H9 (cell line): ENCODE results near the gene PCSK2. TPM values are rescaled to one million over a fixed set of nuclear protein-coding genes. Genes with fewer than 3 reads are reported as not detected.

ENCODE experiments used
- DNase-seq: peaks from one replicate; pipeline ENCODE4 v3.0.0-alpha.2; 2017
- H2AFZ ChIP-seq: one replicate; pipeline ENCODE4 v1.6.1; 2013; ENCODE audit warnings: mild to moderate bottlenecking, low read length, control low read depth, moderate library complexity
- H2AK5ac ChIP-seq: 2 replicates; pipeline ENCODE4 v1.6.1; 2013; ENCODE audit warnings: low read length, control low read depth, mixed read lengths; ENCODE audit not compliant: insufficient read length
- H2BK120ac ChIP-seq: one replicate; pipeline ENCODE4 v1.6.1; 2013; ENCODE audit warnings: low read depth, mild to moderate bottlenecking, low read length, control low read depth, inconsistent platforms; ENCODE audit not compliant: poor library complexity, severe bottlenecking
- H2BK12ac ChIP-seq: 2 replicates; pipeline ENCODE4 v1.6.1; 2013; ENCODE audit warnings: low read length, control low read depth, mixed read lengths, low read depth; ENCODE audit not compliant: insufficient read length
- H2BK15ac ChIP-seq: 2 replicates; pipeline ENCODE4 v1.6.1; 2013; ENCODE audit warnings: low read depth, low read length, control low read depth
- H2BK20ac ChIP-seq: one replicate; pipeline ENCODE4 v1.6.1; 2013; ENCODE audit warnings: low read depth, mild to moderate bottlenecking, low read length, control low read depth, inconsistent platforms; ENCODE audit not compliant: poor library complexity, severe bottlenecking
- H2BK5ac ChIP-seq: 2 replicates; pipeline ENCODE4 v1.6.1; 2013; ENCODE audit warnings: low read length, control low read depth, mixed read lengths; ENCODE audit not compliant: insufficient read length
- H3K14ac ChIP-seq: 2 replicates; pipeline ENCODE4 v1.6.1; 2013; ENCODE audit warnings: low read length, control low read depth; ENCODE audit not compliant: insufficient read depth
- H3K18ac ChIP-seq: 2 replicates; pipeline ENCODE4 v1.6.1; 2013; ENCODE audit warnings: low read depth, mild to moderate bottlenecking, mixed read lengths, low read length, control low read depth; ENCODE audit not compliant: insufficient read length
- H3K23ac ChIP-seq: 2 replicates; pipeline ENCODE4 v1.6.1; 2013; ENCODE audit warnings: low read length, control low read depth, mixed read lengths, low read depth; ENCODE audit not compliant: insufficient read length
- H3K23me2 ChIP-seq: 2 replicates; pipeline ENCODE4 v1.6.1; 2013; ENCODE audit warnings: low read depth, mild to moderate bottlenecking, mixed read lengths, low read length, control low read depth; ENCODE audit not compliant: insufficient read length, poor library complexity, severe bottlenecking
- H3K27ac ChIP-seq: 2 replicates; pipeline ENCODE4 v1.5.1; 2013; ENCODE audit warnings: low read length, control low read depth, mixed read lengths, low read depth; ENCODE audit not compliant: insufficient read length
- H3K27me3 ChIP-seq: 2 replicates; pipeline ENCODE4 v1.6.1; 2013; ENCODE audit warnings: low read length, control low read depth, inconsistent platforms; ENCODE audit not compliant: insufficient read depth
- H3K4ac ChIP-seq: 2 replicates; pipeline ENCODE4 v1.6.1; 2013; ENCODE audit warnings: low read depth, mild to moderate bottlenecking, control low read depth, inconsistent platforms, low read length, moderate library complexity
- H3K4me1 ChIP-seq: 2 replicates; pipeline ENCODE4 v1.6.1; 2013; ENCODE audit warnings: low read length, control low read depth, inconsistent platforms; ENCODE audit not compliant: insufficient read depth
- H3K4me2 ChIP-seq: 2 replicates; pipeline ENCODE4 v1.6.1; 2013; ENCODE audit warnings: low read length, control low read depth, mixed read lengths; ENCODE audit not compliant: insufficient read length, insufficient read depth
- H3K56ac ChIP-seq: 2 replicates; pipeline ENCODE4 v1.6.1; 2013; ENCODE audit warnings: low read depth, mild to moderate bottlenecking, mixed read lengths, low read length, control low read depth; ENCODE audit not compliant: insufficient read length
- H3K79me1 ChIP-seq: 2 replicates; pipeline ENCODE4 v1.6.1; 2013; ENCODE audit warnings: low read depth, mild to moderate bottlenecking, moderate library complexity, low read length, control low read depth, inconsistent platforms; ENCODE audit not compliant: insufficient read depth, poor library complexity, severe bottlenecking
- H3K79me2 ChIP-seq: 2 replicates; pipeline ENCODE4 v1.6.1; 2013; ENCODE audit warnings: low read length, control low read depth, inconsistent platforms; ENCODE audit not compliant: insufficient read depth
- H3K9ac ChIP-seq: 2 replicates; pipeline ENCODE4 v1.6.1; 2013; ENCODE audit warnings: low read length, control low read depth, mixed read lengths; ENCODE audit not compliant: insufficient read length; ENCODE audit errors: extremely low read depth
- H3K9me3 ChIP-seq: one replicate; pipeline ENCODE4 v1.6.1; 2013; ENCODE audit warnings: low read depth, low read length, inconsistent platforms; ENCODE audit not compliant: control insufficient read depth
- H3T11ph ChIP-seq: one replicate; pipeline ENCODE4 v1.6.1; 2013; ENCODE audit warnings: mild to moderate bottlenecking, low read length, control low read depth, inconsistent platforms
- H4K20me1 ChIP-seq: one replicate; pipeline ENCODE4 v1.6.1; 2013; ENCODE audit not compliant: control insufficient read depth, insufficient read length, insufficient read depth
- H4K5ac ChIP-seq: 2 replicates; pipeline ENCODE4 v1.6.1; 2013; ENCODE audit warnings: low read depth, mild to moderate bottlenecking, mixed read lengths, low read length, control low read depth; ENCODE audit not compliant: insufficient read length
- H4K8ac ChIP-seq: replicated peaks from 2 replicates; pipeline ENCODE4 v1.6.1; 2013; ENCODE audit warnings: low read length, control low read depth, mixed read lengths, low read depth; ENCODE audit not compliant: insufficient read length
- H4K91ac ChIP-seq: 2 replicates; pipeline ENCODE4 v1.6.1; 2013; ENCODE audit warnings: low read depth, mild to moderate bottlenecking, moderate library complexity, mixed read lengths, low read length, control low read depth; ENCODE audit not compliant: insufficient read length
- H3K27ac Mint-ChIP-seq, 3 experiments: 2 replicates in 2 of 3; 3 replicates in 1 of 3; pipeline ENCODE4 v1.8.0; 2020 to 2021; ENCODE audit warnings: mixed read lengths in 3 of 3, mild to moderate bottlenecking in 1 of 3, moderate library complexity in 1 of 3
- H3K27me3 Mint-ChIP-seq: 2 replicates; pipeline ENCODE4 v1.8.0; 2021; ENCODE audit warnings: low read depth, mild to moderate bottlenecking, moderate library complexity, mixed read lengths
- H3K36me3 Mint-ChIP-seq, 3 experiments: 2 replicates in 2 of 3; 3 replicates in 1 of 3; pipeline ENCODE4 v1.8.0; 2020 to 2021; ENCODE audit warnings: low read depth in 3 of 3, mixed read lengths in 3 of 3; ENCODE audit not compliant: insufficient read depth in 1 of 3
- H3K4me1 Mint-ChIP-seq, 2 experiments: 2 replicates each; pipeline ENCODE4 v1.8.0; 2020; ENCODE audit warnings: mixed read lengths in 2 of 2
- H3K4me3 Mint-ChIP-seq, 2 experiments: 2 replicates in 1 of 2; 3 replicates in 1 of 2; pipeline ENCODE4 v1.8.0; 2020 to 2021; ENCODE audit warnings: mild to moderate bottlenecking in 2 of 2, mixed read lengths in 2 of 2, moderate library complexity in 1 of 2
- H3K9me3 Mint-ChIP-seq, 2 experiments: 2 replicates in 1 of 2; 3 replicates in 1 of 2; pipeline ENCODE4 v1.8.0; 2020; ENCODE audit warnings: mild to moderate bottlenecking in 2 of 2, mixed read lengths in 2 of 2, moderate library complexity in 1 of 2
- WGBS: extraction: QIAGEN DNeasy Blood & Tissue Kit; methylation state at CpG from one replicate; pipeline ENCODE4 v1.1.7; 2013; ENCODE audit warnings: missing lambda C conversion rate, low lambda C conversion rate, mixed read lengths; ENCODE audit not compliant: insufficient read length; ENCODE audit errors: extremely low coverage; 5-methylcytosine and 5-hydroxymethylcytosine counted together
- total RNA-seq: library from RNA; stranded (reverse); gene quantifications from 2 replicates; pipeline ENCODE4 v1.2.1, GENCODE V29; 2021
- TF ChIP-seq, protein P1 (sequence below): fragments of 200-600 bp; sonication (generic); conservative IDR thresholded peaks from 3 replicates; pipeline ENCODE4 v1.8.0; 2021; ENCODE audit warnings: antibody characterized with exemption, mild to moderate bottlenecking

The PCSK2 gene
- total RNA-seq, 1 experiment from 2014 or later = 2.8 TPM

- Histone ChIP-seq H3K56ac (no peak overlapping the region), H2AFZ (no peak overlapping the region)
Observed at GRCh38 chr20:17364681-17365080, 137.8 kb downstream of the PCSK2 start.

More at GRCh38 chr20:17364681-17365080, 137.8 kb downstream of the PCSK2 start:
- no peaks in the 10 kb centered on the region for H3K9me3 ChIP-seq
- no peak overlapping the region for H3K27ac Mint-ChIP-seq
- no peaks in the 10 kb centered on the region for H3K36me3 Mint-ChIP-seq
- no CpG with 5 or more reads among the region's 4 CpGs for WGBS
- no peaks in the 10 kb centered on the region; the same call in 1 of the 2 replicates for H3K27me3 Mint-ChIP-seq
- H3K4me1 Mint-ChIP-seq = no peaks in the 10 kb centered on the region
- TF ChIP-seq, protein P1, sequence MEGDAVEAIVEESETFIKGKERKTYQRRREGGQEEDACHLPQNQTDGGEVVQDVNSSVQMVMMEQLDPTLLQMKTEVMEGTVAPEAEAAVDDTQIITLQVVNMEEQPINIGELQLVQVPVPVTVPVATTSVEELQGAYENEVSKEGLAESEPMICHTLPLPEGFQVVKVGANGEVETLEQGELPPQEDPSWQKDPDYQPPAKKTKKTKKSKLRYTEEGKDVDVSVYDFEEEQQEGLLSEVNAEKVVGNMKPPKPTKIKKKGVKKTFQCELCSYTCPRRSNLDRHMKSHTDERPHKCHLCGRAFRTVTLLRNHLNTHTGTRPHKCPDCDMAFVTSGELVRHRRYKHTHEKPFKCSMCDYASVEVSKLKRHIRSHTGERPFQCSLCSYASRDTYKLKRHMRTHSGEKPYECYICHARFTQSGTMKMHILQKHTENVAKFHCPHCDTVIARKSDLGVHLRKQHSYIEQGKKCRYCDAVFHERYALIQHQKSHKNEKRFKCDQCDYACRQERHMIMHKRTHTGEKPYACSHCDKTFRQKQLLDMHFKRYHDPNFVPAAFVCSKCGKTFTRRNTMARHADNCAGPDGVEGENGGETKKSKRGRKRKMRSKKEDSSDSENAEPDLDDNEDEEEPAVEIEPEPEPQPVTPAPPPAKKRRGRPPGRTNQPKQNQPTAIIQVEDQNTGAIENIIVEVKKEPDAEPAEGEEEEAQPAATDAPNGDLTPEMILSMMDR = no peak
- H4K20me1 ChIP-seq = no peaks in the 10 kb centered on the region
- no peak overlapping the region for H3K27ac ChIP-seq
- H3K4me3 Mint-ChIP-seq = no peak overlapping the region
- no peak for DNase-seq
- no peaks in the 10 kb centered on the region for H3K23me2 ChIP-seq
- H3K79me1 ChIP-seq = no peaks in the 10 kb centered on the region
- H3K27me3 ChIP-seq = no peaks in the 10 kb centered on the region; the same call in 1 of the 2 replicates
- H2AK5ac ChIP-seq = no peak overlapping the region
- no peak overlapping the region for H4K8ac ChIP-seq
- H2BK15ac ChIP-seq = no peak overlapping the region
- H2BK12ac ChIP-seq = no peak overlapping the region
- H3K4ac ChIP-seq = no peak overlapping the region
- no peaks in the 10 kb centered on the region for H3K9me3 Mint-ChIP-seq
- no peak overlapping the region for H3K9ac ChIP-seq
- H3K18ac ChIP-seq = no peak overlapping the region
- no peak overlapping the region for H2BK20ac ChIP-seq
- H4K5ac ChIP-seq = no peak overlapping the region
- no peak overlapping the region for H3T11ph ChIP-seq
- no peaks in the 10 kb centered on the region for H3K79me2 ChIP-seq
- no peak overlapping the region for H3K14ac ChIP-seq
- no peak overlapping the region for H3K4me2 ChIP-seq
- no peak overlapping the region for H4K91ac ChIP-seq
- H3K4me1 ChIP-seq = no peaks in the 10 kb centered on the region
- H2BK120ac ChIP-seq = no peak overlapping the region
- H2BK5ac ChIP-seq = no peak overlapping the region
- no peak overlapping the region for H3K23ac ChIP-seq
